ENCODE measurements around the gene SRSF7. TPM values are rescaled to one million over a fixed set of nuclear protein-coding genes. Genes with fewer than 3 reads are reported as not detected.

The SRSF7 gene
- total and polyA plus RNA-seq, 10 donors: 94.9 to 214 (median 151) TPM

DNA sequence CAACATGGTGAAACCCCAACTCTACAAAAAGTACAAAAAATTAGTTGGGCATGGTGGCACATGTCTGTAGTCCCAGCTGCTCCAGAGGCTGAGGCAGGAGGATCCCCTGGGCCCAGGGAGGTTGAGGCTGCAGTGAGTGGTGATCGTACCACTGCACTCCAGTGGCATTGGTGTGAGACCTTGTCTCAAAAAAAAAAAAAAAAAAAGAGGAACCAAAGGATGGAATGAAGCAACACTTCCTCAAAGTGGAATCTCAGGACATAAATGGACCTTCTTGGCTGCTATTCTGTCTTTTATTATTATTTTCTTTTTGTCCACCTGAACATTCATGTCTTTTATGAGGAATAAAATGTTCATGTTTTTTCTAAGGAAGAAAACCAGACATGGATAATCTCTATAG lies 40.6 kb upstream of the SRSF7 start:
- intact Hi-C loops (cut with DNase I; ENCODE audit: low total_unique reads): no loop called here
- no peaks in the 10 kb centered on the region for H3K36me3 ChIP-seq
- no peak overlapping the region for H3K4me3 ChIP-seq
- DNase-seq: no peak
- H3K27me3 ChIP-seq (replicated peaks in 1 of 7): no peaks in the 10 kb centered on the region
- whole genome bisulfite sequencing, 5 donors: 21 to 80% (median 41%) methylated on average over 1 of the region's 1 CpG
- H3K27ac ChIP-seq: no peak overlapping the region
- H3K4me1 ChIP-seq: peaks cover 0 to 4% (median 0%) of the 10 kb centered on the region in 6 donors
- H3K9me3 ChIP-seq: no peaks in the 10 kb centered on the region
- TF ChIP-seq, protein P1, sequence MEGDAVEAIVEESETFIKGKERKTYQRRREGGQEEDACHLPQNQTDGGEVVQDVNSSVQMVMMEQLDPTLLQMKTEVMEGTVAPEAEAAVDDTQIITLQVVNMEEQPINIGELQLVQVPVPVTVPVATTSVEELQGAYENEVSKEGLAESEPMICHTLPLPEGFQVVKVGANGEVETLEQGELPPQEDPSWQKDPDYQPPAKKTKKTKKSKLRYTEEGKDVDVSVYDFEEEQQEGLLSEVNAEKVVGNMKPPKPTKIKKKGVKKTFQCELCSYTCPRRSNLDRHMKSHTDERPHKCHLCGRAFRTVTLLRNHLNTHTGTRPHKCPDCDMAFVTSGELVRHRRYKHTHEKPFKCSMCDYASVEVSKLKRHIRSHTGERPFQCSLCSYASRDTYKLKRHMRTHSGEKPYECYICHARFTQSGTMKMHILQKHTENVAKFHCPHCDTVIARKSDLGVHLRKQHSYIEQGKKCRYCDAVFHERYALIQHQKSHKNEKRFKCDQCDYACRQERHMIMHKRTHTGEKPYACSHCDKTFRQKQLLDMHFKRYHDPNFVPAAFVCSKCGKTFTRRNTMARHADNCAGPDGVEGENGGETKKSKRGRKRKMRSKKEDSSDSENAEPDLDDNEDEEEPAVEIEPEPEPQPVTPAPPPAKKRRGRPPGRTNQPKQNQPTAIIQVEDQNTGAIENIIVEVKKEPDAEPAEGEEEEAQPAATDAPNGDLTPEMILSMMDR (IDR thresholded peaks at IDR 0.05 in 8 of 11, conservative IDR thresholded peaks at IDR 0.05 in 3 of 11): no peak
- TF ChIP-seq POLR2AphosphoS5 (IDR thresholded peaks at IDR 0.05): no peak
- no peak for TF ChIP-seq POLR2A (IDR thresholded peaks at IDR 0.05)

GRCh38 chr2:38789691-38790090 lies 38.5 kb upstream of the SRSF7 start:
- Histone ChIP-seq H3K9me3 (no peaks in the 10 kb centered on the region), H3K36me3 (no peaks in the 10 kb centered on the region), H3K4me3 (no peak overlapping the region), H3K27me3 (replicated peaks in 1 of 7) (no peaks in the 10 kb centered on the region), H3K4me1 (peaks cover 0 to 4% (median 0%) of the 10 kb centered on the region in 6 donors), H3K27ac (no peak overlapping the region)
- intact Hi-C loops (cut with DNase I; ENCODE audit: low total_unique reads): no loop called here
- TF ChIP-seq POLR2A (IDR thresholded peaks at IDR 0.05) (no peak), POLR2AphosphoS5 (IDR thresholded peaks at IDR 0.05) (no peak)
- TF ChIP-seq, protein P1 (IDR thresholded peaks at IDR 0.05 in 8 of 11, conservative IDR thresholded peaks at IDR 0.05 in 3 of 11): no peak
- 90 to 99% (median 94%) methylated on average over 14 of the region's 14 CpGs for WGBS, 5 donors
- DNase-seq: no peak

GRCh38 chr2:38788306-38788705 lies 37.1 kb upstream of the SRSF7 start:
- Histone ChIP-seq H3K27ac (no peak overlapping the region), H3K4me3 (no peak overlapping the region), H3K36me3 (no peaks in the 10 kb centered on the region), H3K27me3 (replicated peaks in 1 of 7) (no peaks in the 10 kb centered on the region), H3K4me1 (peaks cover 0 to 4% (median 0%) of the 10 kb centered on the region in 6 donors), H3K9me3 (no peaks in the 10 kb centered on the region)
- no peak for DNase-seq
- TF ChIP-seq, protein P1 (IDR thresholded peaks at IDR 0.05 in 8 of 11, conservative IDR thresholded peaks at IDR 0.05 in 3 of 11): no peak
- TF ChIP-seq POLR2AphosphoS5 (IDR thresholded peaks at IDR 0.05) (no peak), POLR2A (IDR thresholded peaks at IDR 0.05) (no peak)
- intact Hi-C loops (cut with DNase I; ENCODE audit: low total_unique reads): no loop called here
- WGBS, 5 donors: 88 to 93% (median 90%) methylated on average over 6 of the region's 6 CpGs

GRCh38 chr2:38783586-38783985 lies 32.4 kb upstream of the SRSF7 start:
- intact Hi-C loops (cut with DNase I; ENCODE audit: low total_unique reads): no loop called here
- peaks cover 0 to 36% (median 10%) of the 10 kb centered on the region in 6 donors for H3K36me3 ChIP-seq
- peaks cover 6 to 8% (median 7%) of the 10 kb centered on the region in 6 donors for H3K4me1 ChIP-seq
- no peaks in the 10 kb centered on the region for H3K9me3 ChIP-seq
- TF ChIP-seq, protein P1 (IDR thresholded peaks at IDR 0.05 in 8 of 11, conservative IDR thresholded peaks at IDR 0.05 in 3 of 11): no peak
- TF ChIP-seq POLR2A (IDR thresholded peaks at IDR 0.05) (no peak), POLR2AphosphoS5 (IDR thresholded peaks at IDR 0.05) (no peak)
- H3K27ac ChIP-seq: no peak overlapping the region
- no peak for DNase-seq
- H3K4me3 ChIP-seq: no peak overlapping the region
- H3K27me3 ChIP-seq (replicated peaks in 1 of 7): no peaks in the 10 kb centered on the region

Measured in spleen (tissue), 11 donors.